NCI-H446 (cell line): ENCODE measurements around the gene SATB2.
A peak's percentile ranks its signal among the peaks of the same experiment; 100 is the strongest.

Source experiments
- DNase-seq, 2 experiments: peaks; one replicate each; lab custom pipeline; 2025; lab: John Stamatoyannopoulos, UW

The SATB2 gene

GRCh38 chr2:199325881-199326280 lies 131.9 kb downstream of the SATB2 start:
- DNase-seq, result no peak

- DNase-seq, result no peak
These were observed 135.6 kb downstream of the SATB2 start for GRCh38 chr2:199322151-199322550.

GRCh38 chr2:199317646-199318045 lies 140.1 kb downstream of the SATB2 start:
- no peak for DNase-seq

- no peak for DNase-seq
These were observed 140.9 kb downstream of the SATB2 start for GRCh38 chr2:199316851-199317250.

GRCh38 chr2:199315299-199316179 lies 142.2 kb downstream of the SATB2 start:
- DNase-seq, result no peak

- DNase-seq, result no peak
These were observed 144.8 kb downstream of the SATB2 start for GRCh38 chr2:199312931-199313330.

GRCh38 chr2:199310771-199311585 lies 146.8 kb downstream of the SATB2 start:
- DNase-seq, result no peak

GRCh38 chr2:199309973-199310372 lies 147.8 kb downstream of the SATB2 start:
- peak in 1 of 2 experiments; percentile 64 for DNase-seq

- no peak for DNase-seq
These were observed 148.3 kb downstream of the SATB2 start for GRCh38 chr2:199309411-199309810.

GRCh38 chr2:199308567-199308966 lies 149.2 kb downstream of the SATB2 start:
- no peak for DNase-seq

GRCh38 chr2:199307461-199307860 lies 150.3 kb downstream of the SATB2 start:
- DNase-seq, result no peak

GRCh38 chr2:199306116-199306515 lies 151.6 kb downstream of the SATB2 start:
- DNase-seq, result no peak

- DNase-seq, result no peak
These were observed 154.0 kb downstream of the SATB2 start for GRCh38 chr2:199303728-199304177.

- DNase-seq, result no peak
These were observed 154.9 kb downstream of the SATB2 start for GRCh38 chr2:199302851-199303250.

GRCh38 chr2:199288424-199288823 lies 169.3 kb downstream of the SATB2 start:
- DNase-seq, result no peak

GRCh38 chr2:199282309-199282708 lies 175.4 kb downstream of the SATB2 start:
- no peak for DNase-seq

GRCh38 chr2:199279146-199279545 lies 178.6 kb downstream of the SATB2 start:
- DNase-seq, result no peak

GRCh38 chr2:199278099-199278498 lies 179.6 kb downstream of the SATB2 start:
- DNase-seq, result no peak

- peak in 1 of 2 experiments; percentile 43 for DNase-seq
These were observed 184.7 kb downstream of the SATB2 start for GRCh38 chr2:199273042-199273511.

- no peak for DNase-seq
These were observed 195.8 kb downstream of the SATB2 start for GRCh38 chr2:199261936-199262335.

GRCh38 chr2:199261239-199261638 lies 196.5 kb downstream of the SATB2 start:
- peak in 1 of 2 experiments; percentile 50 for DNase-seq

GRCh38 chr2:199259671-199260070 lies 198.1 kb downstream of the SATB2 start:
- DNase-seq, result no peak

GRCh38 chr2:199258291-199258690 lies 199.4 kb downstream of the SATB2 start:
- no peak for DNase-seq
